Epidermal melanocyte (primary cell): Measurements from ENCODE around the gene PINK1.
A peak's percentile ranks its signal among the peaks of the same experiment; 100 is the strongest.
"Not testable (repeated sequence)": the region's sequence is repeated elsewhere in the genome, so short reads cannot be mapped to it uniquely, and the experiment has no call there.

Experiments
- DNase-seq: peaks from one replicate; pipeline ENCODE4 v3.0.0; 2011; ENCODE audit warnings: low spot score; ENCODE audit not compliant: insufficient read length

Gene PINK1

DNA sequence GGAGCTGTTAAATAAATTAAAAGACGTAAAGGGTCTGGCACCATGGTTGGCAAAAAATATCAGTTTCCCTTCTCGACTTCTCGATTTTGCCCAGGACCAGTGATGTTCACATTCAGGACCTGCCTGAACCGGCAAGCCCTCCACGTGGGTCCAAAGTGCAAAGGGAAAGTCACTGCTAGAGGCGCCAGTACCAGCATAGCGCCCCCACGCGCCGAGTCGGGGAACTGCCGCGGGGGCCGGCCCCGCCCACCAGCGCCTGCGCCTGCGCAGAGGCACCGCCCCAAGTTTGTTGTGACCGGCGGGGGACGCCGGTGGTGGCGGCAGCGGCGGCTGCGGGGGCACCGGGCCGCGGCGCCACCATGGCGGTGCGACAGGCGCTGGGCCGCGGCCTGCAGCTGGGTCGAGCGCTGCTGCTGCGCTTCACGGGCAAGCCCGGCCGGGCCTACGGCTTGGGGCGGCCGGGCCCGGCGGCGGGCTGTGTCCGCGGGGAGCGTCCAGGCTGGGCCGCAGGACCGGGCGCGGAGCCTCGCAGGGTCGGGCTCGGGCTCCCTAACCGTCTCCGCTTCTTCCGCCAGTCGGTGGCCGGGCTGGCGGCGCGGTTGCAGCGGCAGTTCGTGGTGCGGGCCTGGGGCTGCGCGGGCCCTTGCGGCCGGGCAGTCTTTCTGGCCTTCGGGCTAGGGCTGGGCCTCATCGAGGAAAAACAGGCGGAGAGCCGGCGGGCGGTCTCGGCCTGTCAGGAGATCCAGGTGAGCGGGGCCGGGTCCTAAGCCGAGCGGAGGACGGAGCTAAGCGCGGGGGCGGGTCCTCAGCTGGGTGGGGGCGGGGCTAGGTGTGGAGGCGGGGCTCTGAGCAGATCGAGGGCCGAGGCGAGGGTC is at the start of gene PINK1:
TSS of gene PINK1 (plus strand) at position 269 of the 875 bp plus-strand sequence. CDS start at position 360, 91 bp downstream.
- peak; percentile 78 for DNase-seq

DNA sequence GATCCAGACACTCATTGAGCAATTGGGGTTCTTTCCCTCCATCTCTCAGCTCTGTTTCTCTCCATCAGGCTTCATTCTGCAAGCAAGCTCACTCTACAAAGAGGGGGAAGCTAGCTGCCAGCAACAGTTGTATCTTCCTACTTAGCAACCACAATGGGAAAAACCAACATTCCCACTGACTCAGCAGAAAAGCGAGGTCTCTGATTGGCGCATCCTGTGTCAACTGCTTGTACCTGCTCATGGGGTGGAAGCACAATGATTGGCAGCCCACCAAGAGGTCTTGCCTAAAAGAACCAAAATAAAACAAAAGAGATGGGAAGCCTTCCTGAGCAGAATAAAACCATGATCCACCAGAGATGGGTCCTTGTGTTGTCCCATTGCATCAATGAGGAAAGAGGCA is 48.4 kb upstream of the PINK1 start:
- DNase-seq = no peak

DNA sequence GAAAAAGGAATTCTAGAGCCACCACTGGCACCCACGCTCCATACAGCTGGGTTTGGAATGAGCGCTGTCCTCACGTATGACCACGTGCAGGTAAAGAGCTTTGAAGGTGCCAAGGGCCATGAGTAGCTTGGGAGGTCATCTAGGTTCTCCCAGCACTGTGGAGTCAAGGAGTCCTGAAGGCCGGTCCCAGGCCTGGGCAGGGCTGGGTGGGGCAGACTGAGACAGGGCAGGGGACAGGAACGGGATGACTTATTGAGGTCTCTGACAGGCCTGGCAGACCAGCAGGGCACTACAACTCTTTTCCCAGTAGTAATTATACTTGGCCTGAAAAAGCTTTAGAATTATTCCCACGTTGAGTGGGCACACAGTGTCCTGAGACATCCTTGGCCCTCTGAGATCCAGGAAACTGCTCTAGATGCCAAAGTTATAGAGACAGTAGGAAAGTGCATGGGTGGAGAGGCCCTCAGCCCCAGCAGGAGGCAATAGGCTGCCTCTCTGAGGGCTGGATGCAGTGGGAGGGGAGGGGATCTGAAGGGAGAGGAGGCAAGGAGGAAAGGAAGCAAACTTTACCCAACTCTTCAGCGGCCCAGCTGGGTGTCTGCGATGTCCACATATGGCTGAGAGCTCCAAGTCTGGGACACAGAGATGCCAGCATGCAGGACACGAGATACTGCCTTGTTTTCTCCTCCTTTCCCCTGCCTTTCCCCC is 46.2 kb upstream of the PINK1 start:
- no peak for DNase-seq

DNA sequence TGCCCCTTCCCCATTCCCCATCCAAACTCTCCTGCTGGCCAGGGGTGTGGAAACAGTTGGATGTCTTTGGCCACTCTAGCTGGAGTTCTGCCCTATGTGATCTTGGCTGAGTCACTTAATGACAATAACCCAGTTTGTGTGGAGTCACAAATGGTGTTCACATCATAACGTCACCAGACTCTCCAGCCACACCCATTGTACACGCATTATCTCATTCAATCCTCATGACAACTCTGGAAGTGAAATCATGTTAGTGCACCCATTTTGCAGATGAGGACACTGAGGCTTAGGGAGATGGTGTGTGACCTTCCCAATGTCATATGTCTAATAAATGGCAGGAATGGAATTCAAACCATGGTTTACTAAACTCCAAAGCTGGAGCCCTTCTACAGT is 45.6 kb upstream of the PINK1 start:
- DNase-seq = no peak

DNA sequence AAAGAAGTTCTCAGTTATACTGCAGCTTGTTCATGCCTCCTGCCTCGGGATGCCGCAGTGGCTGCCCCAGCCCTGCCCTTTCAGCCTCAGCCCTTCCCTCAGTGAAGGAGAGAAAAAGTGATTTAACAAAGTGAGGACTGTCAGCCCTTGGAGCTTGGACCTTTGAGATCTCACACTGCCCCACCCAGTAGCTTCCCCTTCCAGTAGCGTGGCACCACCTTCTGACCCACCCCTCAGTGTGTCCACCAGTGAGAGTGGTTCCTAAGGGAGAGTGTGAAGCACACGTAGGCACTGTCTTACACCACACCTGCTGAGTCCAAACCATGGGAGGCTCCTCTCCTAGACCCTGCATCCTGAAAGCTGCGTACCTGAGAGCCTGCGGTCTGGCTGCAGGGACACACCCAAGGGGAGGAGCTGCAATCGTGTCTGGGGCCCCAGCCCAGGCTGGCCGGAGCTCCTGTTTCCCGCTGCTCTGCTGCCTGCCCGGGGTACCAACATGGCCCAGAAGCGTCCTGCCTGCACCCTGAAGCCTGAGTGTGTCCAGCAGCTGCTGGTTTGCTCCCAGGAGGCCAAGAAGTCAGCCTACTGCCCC is 44.5 kb upstream of the PINK1 start, which contains the start of gene CDA:
TSS of gene CDA (plus strand) at position 464 of the 592 bp plus-strand sequence. CDS start at position 497, 33 bp downstream.
- DNase-seq = no peak

DNA sequence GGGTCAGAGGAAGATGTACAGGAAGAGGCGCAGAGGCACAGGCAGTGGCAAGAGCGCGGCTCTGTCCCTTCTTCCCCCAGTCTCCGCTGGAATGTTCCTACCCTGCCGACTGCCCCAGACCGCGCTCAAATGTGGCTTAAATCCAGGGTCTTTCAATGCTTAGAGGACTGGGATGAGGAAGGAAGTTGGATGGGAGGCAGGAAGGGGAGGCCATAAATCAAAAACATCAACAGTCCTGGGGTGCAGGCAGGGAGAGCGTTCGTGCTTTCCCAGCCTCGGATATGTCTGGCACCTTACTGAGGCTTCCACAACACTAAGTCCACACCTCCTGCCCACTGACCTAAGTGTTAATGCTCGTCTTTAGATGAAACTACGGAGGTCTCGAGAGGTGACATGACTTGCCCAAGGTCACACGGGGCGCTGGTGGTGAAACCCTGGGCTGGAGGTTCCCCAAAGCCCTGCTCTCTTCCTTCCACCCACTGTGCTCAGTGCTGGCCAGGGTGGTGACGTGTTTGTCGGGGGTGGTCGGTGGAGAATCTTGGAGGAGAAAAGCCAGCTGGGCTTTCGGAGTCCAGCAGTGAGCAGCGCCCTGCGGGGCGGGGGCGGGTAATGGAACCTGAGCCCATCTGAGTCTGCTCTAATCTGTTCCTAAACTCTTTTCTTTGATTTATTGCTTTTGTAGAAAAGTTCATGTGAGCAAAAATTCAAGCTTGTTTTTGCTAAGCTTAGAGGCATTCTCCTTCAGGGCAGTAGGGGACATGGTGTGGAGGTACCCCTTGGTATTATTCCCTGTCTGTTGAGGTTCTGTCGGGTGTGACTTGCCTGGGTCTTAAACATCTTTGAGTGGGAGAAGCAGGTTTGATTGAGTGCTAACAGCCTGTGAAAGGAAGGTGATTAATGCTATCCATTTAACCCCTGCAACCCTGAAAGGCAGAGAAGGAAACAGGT is 43.7 kb upstream of the PINK1 start:
- DNase-seq = no peak

DNA sequence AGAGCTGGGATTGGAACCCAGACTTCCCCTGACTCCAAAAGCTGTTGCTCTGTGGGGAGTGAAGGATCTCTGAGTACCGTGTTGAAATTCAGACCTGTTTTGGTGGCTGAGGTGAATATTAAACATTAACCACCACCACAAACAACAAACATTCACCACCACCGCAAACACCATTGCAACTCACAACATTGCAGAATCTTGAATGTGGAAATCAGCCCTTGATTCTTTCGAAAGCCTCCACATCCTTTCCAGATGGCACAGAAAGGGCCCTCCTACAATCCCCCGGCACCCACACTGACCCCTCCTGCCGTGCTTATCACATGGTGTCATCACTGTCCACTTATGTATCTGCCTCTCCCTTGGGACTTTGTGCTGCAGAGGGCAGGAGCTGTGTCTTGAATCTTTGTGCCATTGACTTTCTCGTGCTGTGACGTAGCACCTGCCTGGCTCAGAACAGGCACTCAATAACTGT is 42.9 kb upstream of the PINK1 start:
- no peak for DNase-seq

DNA sequence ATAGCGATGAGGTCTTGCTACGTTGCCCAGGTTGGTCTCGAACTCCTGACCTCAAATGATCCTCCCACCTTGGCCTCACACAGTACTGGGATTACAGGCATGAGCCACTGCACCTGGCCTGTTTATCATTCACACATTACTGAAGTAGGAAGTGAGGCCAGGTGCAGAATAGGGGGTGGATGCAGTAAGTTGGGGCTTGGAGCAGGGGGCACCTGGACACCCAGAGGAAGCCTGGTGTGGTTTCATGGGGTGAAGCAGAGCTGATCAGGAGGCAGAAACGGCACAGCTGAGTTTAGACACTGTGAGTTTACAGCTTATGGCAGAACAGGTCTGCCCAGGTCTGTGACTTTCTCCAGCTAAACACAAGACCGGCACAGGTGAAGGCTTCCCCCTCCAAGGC is 39.5 kb upstream of the PINK1 start:
- DNase-seq = no peak

DNA sequence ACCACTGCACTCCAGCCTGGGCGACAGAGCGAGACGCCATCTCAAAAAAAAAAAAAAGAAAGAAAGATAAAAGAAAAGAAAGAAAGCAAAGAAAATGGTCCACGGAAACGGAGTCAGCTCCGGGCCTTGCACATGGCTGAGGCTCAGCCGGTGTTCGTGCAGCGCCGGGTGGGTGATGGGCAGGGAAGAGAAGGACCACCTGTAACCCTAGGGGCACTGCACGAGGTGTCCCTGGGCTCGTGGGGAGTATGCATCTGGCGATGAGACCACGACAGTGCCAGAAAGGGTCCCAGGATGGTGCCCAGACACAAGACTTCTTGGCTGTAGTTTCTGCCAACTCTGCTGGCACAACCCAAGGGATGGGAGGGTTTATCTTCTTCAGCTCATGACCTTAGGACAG is 38.5 kb upstream of the PINK1 start:
- DNase-seq = no peak

DNA sequence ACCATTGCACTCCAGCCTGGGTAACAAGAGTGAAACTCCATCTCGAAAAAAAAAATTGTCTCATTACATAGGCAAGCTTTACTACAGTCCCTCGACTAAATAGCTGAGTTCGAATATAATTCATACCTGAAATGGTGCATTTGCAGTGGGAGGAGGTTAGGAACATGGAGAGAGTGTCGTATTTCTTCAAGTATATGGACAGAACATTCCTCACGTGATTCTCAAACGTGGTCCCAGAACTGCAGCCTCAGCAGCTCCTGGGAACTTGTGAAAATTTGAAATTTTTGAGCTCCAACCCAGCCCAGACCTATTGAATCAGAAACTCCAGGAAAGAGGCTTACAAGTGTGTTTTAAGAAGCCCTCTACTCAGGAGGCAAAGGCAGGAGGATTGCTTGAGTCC is 37.2 kb upstream of the PINK1 start:
- DNase-seq = no peak

DNA sequence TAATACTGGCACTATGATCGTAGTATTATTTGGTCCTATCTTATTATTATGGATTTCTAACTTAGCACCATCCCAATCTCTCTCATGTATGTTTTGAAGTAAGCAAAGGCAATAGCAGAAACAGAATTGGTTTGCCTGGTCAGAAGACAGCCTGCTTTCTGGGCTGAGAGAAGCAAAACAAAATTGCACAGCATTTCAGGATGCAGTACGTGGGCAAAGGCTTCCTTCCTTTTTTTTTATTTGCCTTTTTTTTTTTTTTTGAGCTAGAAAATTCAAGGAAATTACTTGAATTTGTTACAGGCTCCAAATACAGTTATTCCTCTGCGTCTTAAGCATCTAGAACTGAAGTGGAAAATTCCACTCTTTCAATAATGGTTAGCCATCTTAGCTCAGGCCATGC is 35.6 kb upstream of the PINK1 start:
- DNase-seq = no peak

DNA sequence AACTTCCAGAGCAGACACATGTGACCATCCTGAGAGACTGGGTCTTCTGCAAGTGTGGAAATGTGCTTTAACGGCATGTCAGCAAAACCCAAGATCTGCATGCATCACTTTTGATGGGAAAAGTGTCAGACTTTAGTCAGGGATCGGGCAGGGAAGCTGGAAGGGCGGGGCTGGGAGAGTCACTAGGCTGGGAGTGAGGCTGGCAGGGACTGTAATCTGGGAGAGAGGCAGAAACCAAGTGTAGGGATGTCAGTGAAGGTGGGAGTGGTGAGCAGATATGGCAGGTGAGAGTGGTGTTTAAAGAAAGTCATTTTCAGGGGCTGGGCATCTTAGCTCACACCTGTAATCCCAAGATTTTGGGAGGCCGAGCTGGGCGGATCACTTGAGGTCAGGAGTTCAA is 33.1 kb upstream of the PINK1 start:
- no peak for DNase-seq

DNA sequence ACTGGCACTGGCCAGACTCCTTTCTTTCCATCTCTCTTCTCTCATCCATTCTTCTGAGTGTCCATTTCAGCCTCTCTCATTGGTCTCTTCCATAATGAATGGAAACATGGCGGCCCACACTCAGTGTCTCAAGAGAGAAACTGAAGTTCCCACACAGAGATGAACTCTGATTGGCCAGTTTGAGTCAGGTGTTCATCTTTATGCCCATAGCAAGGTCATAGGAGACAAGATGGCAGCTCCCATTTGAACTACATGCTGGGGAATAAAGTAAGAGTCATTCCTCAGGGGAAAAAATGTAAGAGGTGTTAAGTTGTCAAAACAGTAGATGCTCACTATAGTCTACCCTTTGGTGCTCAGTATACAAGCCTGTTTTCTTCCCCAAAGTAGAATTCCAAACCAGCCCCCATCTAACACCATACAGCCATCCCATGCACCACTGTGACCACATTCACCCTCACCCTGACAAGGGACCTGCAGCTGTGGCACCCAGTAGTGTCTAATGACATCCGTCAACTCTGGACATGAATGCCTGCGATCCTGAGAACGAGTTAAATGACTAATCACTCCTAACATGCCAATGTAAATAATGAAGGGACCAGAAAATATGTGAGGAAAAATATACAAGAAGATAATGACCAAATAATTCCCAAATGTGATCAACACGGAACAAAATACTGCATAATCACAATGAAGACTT is 32.0 kb upstream of the PINK1 start:
- DNase-seq = no peak

DNA sequence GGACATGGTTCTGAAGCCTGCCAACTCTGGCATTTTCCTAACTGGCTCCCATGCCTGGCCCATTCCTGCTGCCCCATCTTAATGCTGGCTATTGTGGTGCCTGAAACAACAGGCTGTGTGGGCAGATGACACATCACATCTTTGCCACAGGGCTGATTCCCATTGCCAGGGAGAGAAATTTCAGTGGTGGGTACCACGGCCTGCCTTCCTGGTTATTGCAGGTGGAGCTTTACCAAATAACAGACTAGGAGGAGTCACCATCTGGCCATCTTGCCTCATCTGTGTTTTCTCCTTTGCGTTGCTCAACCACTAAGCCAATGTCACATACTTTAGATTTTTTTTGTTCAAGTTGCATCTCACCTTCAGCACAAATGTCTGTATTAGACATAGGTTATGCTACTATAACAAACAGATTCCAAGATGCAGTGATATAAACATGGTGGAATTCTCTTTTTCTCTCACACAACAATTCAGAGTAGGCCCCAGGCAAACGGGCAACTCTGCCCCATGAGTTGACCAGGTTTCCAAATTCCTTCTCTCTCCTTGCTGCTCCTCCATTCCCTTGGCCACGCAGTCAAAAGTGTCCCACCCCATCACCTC is 30.3 kb upstream of the PINK1 start:
- no peak for DNase-seq

DNA sequence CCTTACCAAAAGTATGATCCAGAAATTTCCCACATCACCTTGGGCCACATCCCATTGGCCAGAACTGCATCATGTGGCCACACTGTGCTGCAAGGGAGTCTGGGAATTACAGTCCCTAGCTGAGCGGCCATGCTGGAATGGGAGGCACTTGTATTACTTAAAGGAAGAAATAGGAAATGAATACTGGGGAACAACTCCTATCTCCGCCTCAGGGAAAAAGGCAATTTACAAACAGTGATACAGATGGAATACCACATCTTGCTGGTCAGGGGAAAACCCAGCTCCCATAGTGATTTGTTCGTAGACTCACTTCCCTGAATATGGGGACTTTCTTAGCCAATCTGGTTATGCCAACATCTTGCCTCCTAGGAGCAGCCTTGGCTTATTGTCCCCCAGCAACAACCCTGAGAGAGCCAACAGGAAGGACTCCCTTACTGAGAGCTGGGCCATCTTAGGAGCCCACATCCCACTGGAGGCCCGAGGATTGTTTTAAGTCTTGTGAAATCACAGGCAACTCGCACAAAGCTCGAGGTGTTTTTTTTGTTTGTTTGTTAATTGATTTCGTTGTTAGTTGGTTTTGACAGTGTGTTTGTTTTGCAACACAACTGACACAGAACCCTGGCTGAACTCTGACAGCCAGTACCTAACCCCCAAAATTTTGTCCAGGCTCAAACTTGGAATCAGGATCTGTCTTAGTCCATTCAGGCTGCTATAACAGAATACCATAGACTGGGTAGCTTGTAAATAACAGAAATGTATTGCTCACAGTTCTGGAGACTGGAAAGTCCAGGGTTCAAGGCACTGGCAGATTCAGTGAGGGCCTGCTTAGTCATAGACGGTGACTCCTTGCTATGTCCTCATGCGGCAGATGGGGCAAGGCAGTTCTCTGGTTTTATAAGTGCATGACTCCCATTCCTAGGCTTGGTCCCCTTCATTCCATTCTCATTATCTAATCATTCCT is 29.5 kb upstream of the PINK1 start:
- DNase-seq = no peak

DNA sequence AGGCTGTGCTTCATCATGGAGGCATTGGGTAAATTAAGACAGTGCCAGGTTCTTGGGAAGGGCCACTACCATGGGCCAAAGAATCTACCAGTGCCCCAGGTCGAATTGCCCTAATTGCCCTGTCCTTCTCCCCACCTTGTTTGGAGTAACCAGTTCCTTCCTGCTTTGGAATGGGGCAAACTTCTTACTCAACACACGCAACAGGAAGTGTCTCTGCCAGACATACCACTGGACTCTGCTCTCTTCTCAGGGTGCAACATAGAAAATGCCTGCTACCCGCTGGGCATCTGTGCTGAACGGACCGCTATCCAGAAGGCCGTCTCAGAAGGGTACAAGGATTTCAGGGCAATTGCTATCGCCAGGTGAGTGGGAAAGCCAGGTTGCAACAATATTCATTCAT is 28.6 kb upstream of the PINK1 start:
- no peak for DNase-seq

DNA sequence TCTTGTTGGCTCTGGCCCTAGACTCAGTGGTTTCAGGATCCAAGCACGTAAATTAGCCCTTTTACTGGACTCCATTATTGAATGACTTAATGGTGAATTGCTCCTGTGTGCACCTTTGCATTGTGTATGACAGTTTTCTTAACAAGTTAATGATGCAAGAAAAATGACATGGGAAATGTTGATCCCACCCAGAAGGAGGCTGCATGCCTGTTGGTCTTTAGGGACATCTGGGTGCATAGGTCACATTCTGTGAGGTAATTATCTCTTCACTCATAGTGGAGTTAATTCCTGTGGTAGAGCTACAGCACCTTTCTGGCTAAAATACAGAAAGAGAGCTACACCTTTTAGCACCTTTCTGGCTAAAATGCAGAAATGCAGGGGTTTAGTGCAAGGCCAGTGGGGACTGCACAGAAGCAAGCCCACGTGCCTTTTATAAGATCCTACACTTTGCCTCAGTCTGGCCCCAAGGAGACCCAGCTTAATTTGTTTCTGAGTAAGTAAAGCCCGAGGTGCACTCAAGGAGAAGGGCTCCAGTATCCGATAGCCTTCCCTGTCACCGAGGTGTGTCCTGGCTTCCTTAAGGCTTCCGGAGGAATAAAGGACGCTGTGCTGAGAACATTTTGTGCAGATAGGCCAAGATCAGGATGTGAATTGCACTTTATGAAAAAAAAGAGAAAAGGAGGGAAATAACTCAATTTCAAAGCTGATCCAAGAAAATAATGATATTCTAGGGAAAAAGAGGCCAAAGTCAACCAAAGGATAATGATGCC is 26.3 kb upstream of the PINK1 start:
- not testable (repeated sequence) for DNase-seq

DNA sequence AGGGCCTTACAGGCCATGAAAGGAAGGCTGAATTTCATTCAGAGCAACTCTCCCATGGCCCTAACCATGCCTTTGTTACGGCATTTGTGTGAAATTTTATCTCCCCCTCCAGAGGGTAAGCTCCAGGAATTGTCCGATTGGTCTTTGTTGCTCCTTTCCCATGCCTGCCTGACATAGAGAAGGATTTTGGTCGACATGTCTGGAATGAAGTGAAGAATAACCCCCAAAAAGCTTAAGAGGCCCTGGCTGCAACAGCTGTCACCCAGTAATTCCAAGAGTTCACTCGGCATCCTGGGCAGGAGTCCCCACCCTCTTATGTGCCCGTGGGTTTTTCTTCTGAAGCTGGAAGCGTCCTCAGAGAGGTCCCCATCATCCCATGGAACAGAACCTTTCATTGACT is 23.7 kb upstream of the PINK1 start:
- DNase-seq = no peak
